ENCODE results near the gene TEKT1.
"Not testable (repeated sequence)": the region's sequence is repeated elsewhere in the genome, so short reads cannot be mapped to it uniquely, and the experiment has no call there.

TEKT1 gene

DNA sequence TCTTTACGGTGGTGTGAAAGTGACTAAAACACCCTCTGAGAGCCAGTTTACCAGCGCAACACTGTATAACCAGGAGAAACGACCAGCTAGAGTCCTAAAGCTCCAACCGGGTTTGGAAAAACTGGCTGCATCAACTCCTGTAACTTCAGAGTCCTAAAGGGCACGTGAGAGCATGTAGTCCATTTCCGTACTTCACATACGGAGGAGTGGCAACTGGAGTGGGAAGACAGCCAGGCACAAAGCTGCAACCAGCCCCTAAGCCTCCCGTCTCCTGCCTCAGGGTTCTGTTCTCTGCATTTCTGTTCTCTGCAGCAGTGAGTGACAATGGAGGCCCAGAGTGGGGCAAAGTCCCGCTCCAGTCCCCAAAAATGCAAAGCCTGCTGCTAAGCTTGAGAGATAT lies 19.2 kb downstream of the TEKT1 start:
- DNase-seq: no peak

DNA sequence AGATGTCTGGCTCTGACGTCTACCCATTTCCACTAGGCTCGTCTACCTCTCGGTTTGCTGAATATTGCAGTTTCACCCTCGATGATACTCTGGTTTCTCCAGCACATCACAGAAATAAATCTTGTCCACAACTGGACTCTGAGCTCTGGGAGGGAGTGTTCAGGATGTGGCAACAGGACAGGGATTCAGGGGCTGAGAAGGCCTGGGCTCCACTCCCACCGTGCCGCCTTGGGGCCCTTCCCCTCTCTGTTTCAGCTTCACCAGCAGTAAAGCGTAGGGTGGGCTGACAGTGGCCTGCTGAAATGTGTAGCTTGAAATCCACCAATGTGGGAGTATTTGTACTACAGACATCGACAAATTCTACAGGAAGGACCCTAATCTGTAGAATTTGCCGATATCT lies 20.0 kb downstream of the TEKT1 start:
- DNase-seq: no peak

DNA sequence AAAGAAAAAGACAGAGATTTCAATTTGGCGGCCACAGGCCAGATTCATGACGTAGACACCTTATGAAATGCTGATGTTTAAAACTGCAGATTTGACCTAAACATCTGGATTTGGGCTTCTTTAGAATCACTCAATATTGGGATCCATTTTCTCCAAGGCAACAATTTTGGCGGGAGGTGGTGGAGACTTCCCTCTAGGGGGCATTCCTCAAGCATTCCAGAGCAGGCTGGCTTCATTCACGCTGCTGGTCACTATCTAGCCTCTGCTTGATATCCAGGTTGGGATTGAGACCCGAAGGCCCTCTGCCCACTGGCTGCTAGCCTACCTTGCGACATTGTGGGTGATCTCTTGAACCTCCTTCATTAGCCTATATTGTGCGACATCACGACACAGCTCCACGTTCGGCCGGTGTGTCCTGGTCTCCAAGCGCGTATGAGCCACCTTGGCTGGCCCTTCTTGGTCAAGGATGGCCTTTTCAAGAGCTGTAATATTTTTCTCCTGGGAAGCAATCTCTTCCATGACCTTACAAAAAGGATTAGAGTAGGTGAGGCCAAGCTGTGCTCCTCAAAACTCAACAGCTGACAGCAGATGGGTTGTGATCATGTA lies 31.0 kb downstream of the TEKT1 start:
- DNase-seq: no peak

DNA sequence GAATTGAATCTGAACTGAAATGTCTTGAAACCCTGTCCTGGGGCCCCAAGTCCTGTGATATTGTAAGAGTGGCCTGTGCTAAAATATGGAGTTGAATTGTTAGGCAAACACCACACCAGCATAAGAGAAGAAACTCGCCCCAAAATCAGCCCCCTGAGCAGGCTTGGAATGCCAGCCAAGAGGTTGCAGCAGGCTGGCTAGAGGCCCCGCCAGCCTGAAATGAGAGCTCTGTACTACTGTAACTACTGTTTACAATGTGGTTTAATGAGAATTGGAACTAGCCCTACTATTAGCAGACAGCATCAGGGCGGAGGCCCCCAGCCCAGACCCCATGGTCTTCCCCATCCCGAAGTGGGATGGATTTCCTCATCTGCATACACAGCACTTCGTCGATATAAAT lies 31.8 kb downstream of the TEKT1 start:
- no peak for DNase-seq

DNA sequence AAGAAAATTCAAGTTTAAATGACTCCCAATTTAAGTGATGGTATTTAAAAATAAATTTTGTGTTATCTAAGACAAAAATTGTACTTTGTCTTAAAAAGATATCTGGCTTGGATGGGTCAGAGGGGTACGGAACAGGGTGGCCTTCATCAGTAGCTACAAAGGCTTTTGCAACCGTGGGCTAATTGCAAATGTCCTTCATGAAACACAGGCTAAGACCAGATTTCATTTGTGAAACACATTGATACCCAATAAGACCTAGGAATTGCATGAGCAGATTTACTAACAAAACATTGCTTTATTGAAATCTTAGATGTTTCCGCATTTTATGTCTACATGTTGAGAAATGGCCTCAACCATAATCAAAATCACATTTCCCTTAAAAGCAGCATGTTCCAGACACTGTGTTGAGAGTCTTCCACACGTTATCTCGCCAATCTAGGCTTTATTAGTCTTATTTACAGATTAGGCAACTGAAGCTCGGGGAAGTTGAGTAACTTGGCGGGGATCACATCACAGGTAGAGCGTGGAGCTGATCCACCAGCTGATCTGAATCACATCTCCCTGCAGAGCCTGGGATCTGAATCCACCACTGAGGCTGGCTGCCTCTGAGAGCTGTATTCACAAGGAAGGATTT lies 33.7 kb downstream of the TEKT1 start:
- DNase-seq: no peak

DNA sequence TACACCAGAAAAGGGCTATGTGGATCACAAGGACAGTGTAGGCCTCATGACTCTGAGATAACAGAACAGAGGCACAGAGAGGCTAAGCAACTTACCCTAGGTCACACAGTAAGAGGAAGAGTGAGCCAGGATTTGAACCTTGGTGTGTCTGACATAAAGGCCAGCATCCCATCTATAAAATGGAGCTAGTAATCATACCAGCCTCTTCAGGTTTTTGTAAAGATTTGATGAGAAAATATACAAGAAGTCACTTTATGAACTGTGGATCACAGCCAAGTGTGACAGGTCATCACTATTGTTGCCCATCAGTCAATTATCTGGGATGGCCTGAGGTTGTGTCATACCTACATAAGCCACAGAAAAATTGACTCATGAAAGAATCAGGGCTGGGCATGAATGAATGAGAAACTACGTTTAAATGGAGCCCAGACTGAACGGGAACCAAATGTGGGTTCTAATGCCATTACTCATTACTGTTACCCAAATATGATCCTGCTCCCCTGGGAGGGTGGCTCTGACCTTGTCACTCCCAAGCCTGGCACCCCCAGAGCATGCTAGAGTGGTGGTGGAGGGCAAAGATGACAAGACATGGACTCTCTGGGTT lies 34.5 kb downstream of the TEKT1 start:
- DNase-seq: no peak

DNA sequence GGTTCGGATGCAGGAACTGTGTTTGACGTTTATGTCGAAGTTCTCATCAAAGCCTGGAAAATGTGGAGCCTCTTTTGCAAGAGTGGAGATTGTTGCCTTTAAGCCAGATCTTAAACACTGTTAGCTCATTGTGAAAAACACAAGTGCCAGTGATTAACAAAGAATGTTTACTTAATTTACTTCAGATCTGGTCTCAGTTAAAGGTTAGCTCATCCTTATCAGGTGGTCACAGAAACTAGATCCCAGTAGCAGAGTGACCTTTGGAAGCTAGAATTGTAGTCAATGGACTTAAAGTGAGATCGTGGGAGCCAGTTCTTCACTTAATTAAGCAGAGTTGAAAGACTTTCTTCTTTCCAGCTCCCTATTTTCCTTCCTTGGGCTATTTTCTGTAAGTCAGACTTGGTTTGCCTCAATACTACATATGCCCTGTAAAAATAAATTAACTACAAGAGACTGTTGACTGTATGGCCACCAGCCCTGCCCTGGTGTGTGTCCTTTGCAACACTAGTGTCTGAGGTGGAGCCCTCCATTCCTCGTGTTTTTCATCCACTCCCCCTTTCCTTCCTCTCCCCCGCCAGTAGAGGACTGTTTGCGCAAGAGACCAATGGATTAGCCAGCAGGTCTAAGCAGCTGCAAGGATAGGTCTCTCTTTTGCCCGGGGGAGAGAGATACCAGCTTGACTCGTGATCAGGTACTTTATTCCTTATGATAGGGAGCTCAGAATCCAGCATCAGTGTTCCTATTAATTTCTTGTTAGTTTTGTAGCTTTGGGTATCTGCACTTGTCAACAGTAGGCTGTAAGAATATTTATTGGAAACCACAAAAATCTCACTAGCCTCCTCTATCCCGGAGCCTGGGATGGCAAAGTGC lies 35.3 kb downstream of the TEKT1 start:
- no peak for DNase-seq

DNA sequence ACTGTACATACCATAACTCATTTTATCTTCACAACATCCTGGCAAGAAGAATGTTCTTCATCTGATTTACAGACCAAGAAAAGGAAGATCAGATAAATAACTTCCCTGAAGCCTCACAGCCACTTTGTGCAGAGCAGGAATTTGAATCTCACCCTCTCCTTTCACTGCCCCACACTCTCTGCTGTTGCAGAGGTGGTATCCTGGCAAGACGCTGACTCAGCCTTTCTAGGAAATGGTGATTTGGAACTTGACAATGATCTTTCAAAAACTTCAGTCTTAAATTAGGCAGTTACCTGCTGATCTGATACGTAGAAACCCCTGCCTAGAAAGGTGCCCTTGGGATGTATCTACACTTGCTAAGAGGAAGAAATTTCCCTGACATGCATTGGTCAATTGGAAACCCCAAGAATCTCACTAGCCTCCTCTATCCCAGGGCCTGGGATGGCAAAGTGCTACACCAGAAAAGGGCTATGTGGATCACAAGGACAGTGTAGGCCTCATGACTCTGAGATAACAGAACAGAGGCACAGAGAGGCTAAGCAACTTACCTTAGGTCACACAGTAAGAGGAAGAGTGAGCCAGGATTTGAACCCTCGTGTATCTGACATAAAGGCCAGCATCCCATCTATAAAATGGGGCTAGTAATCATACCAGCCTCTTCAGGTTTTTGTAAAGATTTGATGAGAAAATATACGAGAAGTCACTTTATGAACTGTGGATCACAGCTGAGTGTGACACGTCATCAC lies 37.6 kb downstream of the TEKT1 start:
- DNase-seq: no peak

DNA sequence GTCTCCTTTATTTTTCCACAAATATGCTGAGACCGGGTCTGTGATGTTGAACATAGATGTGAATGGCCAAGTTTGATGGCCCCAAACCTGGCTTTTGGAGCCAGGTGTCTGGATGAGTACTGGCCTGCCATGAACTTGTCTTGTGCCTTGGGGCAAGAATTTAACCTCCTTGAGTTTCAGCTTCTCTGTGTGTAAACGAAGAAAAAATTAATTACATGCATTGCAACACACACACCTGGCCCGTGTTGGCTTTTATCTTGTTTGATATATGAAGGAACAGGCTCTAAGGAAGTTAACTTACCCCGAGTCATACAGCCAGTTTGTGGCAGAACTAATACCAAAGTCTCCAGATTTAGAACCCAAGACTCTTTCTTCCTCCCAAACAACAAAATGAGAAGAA lies 42.4 kb downstream of the TEKT1 start:
- no peak for DNase-seq

DNA sequence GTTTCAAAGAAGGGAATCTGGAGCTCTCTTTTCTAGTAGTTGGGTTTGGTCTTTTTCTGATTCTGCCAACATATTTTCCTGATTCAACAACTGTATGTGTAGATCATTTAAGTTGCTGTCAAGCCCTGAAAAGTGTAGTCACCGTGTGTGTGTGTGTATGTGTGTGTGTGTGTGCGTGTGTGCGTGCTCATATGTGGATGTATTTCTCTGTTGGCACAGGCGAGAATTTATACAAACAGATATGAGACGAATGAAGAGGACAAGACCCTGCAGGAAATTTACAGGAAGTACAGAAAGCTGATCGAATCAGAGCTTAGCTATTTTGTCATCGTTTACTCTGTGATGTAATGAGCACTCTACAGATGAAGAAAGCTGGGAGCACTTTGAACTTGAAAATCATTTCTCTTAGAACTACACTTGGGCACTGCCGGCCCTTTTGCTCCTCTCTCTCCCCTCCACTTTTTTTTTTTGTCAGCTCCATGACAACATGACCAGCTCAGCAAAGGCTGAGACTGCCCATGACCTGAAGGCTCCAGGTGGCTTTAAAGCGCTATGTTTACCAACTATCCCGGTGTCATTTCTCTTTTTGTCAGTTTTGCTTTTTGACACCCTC lies 44.3 kb downstream of the TEKT1 start:
- no peak for DNase-seq

DNA sequence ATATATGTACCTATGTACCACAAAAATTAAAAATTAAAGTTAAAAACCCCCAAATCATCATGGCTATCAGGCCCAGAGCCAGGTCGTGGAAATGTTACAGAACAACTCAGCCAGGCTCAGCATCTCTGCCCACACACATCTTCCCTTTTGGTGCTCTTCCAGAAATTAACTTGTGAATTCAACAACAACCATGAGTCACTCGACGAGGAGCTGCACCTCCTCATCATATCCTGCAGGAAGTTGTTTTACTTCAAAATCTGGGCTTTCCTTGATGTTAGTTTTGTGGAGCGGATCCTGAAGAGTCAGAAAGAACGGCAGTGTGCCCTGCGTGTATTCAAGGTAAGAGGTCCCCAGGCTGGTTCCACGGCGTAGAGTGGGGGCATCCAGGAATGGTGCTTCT lies 44.9 kb downstream of the TEKT1 start:
- DNase-seq: no peak

DNA sequence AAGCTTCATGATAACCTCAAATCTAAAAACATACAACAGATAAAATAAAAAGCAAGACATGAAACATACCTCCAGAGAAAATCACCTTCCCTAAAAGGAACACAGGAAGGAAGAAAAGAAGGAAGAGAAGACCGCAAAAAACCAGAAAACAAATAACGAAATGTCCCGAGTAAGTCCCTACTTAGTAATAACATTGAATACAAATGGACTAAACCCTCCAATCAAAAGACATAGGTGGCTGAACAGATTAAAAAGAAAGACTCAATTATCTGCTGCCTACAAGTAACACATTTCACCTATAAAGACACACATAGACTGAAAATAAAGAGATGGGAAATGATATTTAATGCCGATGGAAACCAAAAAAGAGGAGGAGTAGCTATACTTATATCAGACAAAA lies 49.3 kb downstream of the TEKT1 start:
- no peak for DNase-seq

DNA sequence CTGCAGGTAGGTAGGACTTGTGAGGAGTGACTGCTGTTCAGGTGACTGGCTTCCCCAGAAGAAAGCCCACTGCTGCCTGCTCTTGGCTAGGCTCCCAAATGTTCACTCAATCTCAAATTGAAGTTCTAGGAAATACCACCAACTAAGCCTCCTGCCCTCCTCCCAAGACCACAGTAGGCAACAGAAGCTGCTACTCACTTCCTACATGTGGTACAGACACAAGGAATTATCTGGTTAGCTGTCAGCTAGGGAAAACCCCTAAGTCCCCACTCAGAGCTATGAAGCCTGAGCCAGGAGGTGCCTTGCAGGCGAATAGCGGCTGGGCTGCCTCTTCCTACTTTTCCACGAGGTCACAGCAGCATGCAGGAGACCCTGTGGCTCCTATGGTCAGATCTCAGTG lies 50.6 kb downstream of the TEKT1 start:
- DNase-seq: no peak

DNA sequence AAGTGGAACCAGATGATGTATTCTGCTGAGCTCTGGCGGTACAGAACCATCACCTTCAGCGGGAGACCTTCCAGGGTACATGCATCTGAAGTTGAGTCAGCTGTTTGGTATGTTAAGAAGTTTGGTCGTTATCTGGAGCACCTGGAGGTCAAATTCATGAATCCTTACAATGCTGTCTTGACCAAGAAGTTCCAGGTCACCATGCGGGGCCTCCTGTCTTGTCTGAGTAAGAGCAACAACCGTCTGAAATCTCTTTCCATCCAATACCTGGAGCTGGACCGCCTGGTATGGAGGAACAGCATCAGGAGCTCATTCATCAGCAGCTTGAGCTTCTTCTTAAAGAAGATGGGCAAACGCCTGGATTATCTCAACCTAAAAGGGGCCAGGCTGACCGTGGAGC lies 51.5 kb downstream of the TEKT1 start:
- no peak for DNase-seq

DNA sequence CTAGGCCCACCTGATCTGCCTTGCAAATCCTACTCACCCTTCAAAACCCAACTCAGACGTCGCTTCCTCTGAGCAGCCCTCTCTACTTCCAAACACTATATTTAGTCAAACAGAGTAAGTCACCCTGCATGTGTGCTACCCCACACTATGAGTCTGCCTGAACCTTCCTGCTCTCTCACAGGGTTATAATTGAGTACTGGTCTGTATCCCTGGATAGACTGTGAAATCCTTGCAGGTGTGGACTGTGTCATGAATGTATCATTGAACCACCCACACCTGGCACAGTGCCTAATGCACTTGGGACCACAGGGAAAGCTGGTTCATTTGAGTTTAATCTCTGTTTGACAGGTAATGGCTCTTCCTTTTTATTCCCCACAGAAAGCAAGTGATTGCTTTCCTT lies 52.1 kb downstream of the TEKT1 start:
- no peak for DNase-seq

DNA sequence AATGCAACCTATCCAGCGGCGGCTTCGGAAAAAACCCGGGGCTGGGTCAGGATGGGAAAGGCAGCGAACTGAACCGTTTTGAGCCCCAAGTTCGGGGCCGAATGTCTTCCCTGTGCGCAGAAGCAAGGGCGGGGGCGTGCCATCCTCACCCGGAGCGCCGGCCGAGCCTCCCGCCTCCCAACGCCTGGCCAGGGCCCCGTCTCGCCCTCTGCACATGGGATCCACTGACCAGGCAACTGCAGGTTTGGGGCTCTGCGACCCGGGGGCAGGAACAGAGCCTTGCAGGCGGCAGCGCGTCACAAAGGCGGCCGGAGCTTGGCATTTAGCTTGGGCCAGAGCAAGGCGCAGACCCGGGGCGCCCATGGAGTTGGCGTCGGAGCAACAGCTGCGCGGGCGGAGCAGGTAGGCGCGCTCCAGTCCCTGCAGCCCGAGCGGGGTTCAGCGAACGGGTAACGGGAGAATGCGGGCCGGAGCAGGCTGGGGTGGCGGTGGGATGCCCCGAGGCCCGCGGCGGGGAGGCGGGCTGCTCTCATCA lies 55.6 kb downstream of the TEKT1 start, which contains the start of gene FBXO39:
Gene FBXO39 (plus strand): TSS at position 345 of the 535 bp plus-strand sequence. CDS start 3,654 bp downstream, outside the sequence.
- DNase-seq: no peak

DNA sequence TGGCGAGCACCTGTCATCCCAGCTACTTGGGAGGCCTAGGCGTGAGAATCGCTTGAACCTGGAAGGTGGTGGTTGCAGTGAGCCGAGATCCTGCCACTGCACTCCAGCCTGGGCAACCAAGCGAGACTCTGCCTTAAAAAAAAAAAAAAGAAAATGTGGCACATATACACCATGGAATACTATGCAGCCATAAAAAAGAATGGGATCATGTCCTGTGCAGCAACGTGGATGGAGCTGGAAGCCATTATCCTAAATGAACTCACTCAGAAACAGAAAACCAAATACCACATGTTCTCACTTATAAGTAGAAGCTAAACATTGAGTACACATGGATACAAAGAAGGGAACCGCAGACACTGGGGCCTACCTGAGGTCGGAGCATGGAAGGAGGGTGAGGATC lies 56.6 kb downstream of the TEKT1 start:
- not testable (repeated sequence) for DNase-seq

DNA sequence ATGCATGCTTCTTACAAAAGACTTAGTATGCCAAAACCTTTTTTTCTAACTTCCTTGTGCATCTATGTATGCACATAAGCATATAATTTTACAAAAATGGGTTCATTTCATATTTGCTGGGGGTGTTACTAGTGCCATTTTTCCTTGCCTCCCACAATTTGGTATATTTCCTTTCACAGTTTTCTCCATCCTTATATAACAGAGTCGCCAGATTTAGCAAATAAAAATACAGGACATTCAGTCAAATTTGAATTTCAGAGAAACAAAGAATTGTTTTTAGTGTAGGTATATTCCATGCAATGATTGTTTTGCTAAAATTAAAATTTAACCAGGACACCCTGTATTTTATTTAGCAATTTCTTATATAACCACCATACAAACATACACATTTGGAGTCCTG lies 59.5 kb downstream of the TEKT1 start:
- no peak for DNase-seq

DNA sequence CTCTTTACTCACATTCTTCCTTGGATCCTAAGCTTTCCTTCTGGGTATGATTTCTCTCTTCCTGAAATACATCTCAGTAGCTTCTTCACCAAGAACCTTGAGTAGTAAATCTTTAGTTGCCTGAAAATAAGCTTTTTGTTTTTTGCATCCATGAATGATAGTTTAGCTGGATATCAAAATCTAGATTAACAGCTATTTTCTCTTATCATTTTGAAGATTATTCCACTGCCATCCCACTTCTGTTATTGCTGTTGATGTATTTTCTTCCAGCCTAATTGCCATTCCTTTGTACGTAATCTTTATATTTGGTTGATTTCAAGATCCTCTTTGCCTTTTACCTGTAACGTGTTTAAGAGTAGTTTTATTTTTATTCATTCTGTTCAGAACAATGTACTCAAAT lies 63.1 kb downstream of the TEKT1 start:
- no peak for DNase-seq

DNA sequence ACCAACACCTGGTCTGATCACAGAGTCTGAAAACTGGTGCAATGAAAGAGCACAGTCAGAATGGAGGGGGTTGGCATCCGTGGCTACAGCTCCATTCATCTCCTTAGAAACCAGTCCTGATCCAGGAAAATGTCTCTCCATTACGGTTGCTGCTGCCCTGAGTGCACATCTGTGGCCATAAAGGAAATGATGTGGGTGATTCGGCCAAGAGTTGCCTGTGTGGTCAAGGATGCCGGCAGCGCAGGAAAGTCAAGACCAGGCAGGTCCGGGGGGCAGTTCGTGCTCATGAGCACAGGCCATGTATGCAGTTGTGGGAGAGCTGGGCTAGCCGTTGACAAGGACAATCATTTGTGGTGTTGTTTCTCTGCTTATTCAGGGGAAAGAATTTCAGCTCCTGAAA lies 69.8 kb downstream of the TEKT1 start:
- DNase-seq: no peak

DNA sequence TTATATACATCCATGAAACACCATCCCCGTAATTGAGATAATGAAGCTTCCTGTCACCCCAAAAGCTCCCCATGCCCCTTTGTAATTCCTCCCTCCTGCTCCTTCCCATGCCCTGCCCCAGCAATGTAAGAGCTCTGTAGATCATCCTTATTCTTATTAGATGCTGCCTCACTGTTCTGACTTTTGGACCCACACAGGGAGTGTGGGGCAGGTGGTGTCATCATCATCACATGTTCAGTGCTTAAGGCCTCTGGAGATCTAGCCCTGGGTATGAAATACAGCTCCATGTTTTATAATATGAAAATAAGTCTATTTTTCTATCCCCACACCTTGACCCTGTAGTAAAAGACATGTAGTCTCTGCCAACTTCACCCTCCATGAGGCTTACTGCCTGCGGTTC lies 73.8 kb downstream of the TEKT1 start:
- no peak for DNase-seq

DNA sequence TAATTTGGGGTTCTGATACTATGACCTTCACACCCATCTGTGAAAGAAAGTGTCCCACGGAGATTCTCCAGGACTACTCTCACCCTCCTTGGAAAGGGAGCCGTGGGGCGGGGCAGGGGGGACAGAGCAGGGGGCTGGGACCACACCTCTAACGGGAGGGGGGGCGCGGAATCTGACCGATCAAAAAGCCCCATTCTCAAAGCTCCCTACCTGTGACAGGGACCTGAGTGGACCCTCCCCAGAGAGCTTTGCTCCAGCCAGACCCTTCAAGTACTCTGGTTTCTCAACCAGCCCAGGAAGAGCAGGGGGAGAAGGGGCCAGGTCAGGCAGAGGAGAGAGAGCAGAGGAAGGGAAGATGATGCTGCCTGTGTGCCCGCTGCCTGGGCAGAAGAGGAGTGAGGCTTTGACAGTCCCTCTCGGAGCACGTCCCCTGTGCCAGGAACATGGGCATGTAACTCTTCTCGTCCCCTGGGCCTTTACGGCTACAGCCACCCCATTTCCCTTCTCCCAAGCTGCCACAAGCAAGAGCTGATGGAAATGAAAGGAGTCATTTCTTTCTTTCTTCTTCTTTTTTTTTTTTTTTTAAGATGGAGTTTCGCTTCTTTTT lies 75.0 kb downstream of the TEKT1 start:
- DNase-seq: no peak

Data from NCI-H774 (cell line).